HG02678 (cell line): ENCODE data around the gene C19orf47.
"Not testable (repeated sequence)": the region's sequence is repeated elsewhere in the genome, so short reads cannot be mapped to it uniquely, and the experiment has no call there.

ENCODE experiments used
- ATAC-seq: cut with Tn5 transposase; IDR thresholded peaks from one replicate; pipeline ENCODE4 v1.9.1; 2021; ENCODE audit warnings: mild to moderate bottlenecking, moderate library complexity; ENCODE audit not compliant: unreplicated experiment

C19orf47 gene

GRCh38 chr19:40355975-40356680 is 7.9 kb upstream of the C19orf47 start:
- ATAC-seq, result no peak

- ATAC-seq, result no peak
Observed at GRCh38 chr19:40348961-40349507, 837 bp upstream of the C19orf47 start.

- no peak for ATAC-seq
Observed at GRCh38 chr19:40344422-40344821, 3.8 kb downstream of the C19orf47 start.

GRCh38 chr19:40342644-40343311 is 5.4 kb downstream of the C19orf47 start:
- no peak for ATAC-seq

GRCh38 chr19:40341601-40342482 is 6.4 kb downstream of the C19orf47 start:
- ATAC-seq, result no peak

- no peak for ATAC-seq
Observed at GRCh38 chr19:40339018-40339728, 9.0 kb downstream of the C19orf47 start.

GRCh38 chr19:40337594-40337993 is 10.6 kb downstream of the C19orf47 start:
- no peak for ATAC-seq

- no peak for ATAC-seq
Observed at GRCh38 chr19:40337107-40337506, 11.1 kb downstream of the C19orf47 start.

- ATAC-seq, result no peak
Observed at GRCh38 chr19:40336601-40336900, 11.6 kb downstream of the C19orf47 start.

- ATAC-seq, result no peak
Observed at GRCh38 chr19:40335855-40336600, 12.2 kb downstream of the C19orf47 start.

GRCh38 chr19:40335101-40335500 is 13.1 kb downstream of the C19orf47 start:
- no peak for ATAC-seq

- ATAC-seq, result not testable (repeated sequence)
Observed at GRCh38 chr19:40333083-40333482, 15.1 kb downstream of the C19orf47 start.

- ATAC-seq, result no peak
Observed at GRCh38 chr19:40332669-40333068, 15.5 kb downstream of the C19orf47 start.

- ATAC-seq, result no peak
Observed at GRCh38 chr19:40331052-40331451, 17.1 kb downstream of the C19orf47 start.

GRCh38 chr19:40326201-40326600 is 22.0 kb downstream of the C19orf47 start:
- ATAC-seq, result no peak

- ATAC-seq, result no peak
Observed at GRCh38 chr19:40323705-40324104, 24.5 kb downstream of the C19orf47 start.

- ATAC-seq, result no peak
Observed at GRCh38 chr19:40322951-40323615, 25.1 kb downstream of the C19orf47 start.

GRCh38 chr19:40322271-40322610 is 26.0 kb downstream of the C19orf47 start:
- ATAC-seq, result no peak

- ATAC-seq, result no peak
Observed at GRCh38 chr19:40321566-40322270, 26.5 kb downstream of the C19orf47 start.
